ENCODE results near the gene IL3. TPM values are rescaled to one million over a fixed set of nuclear protein-coding genes. Genes with fewer than 3 reads are reported as not detected.

IL3 gene
- total RNA-seq, 1 experiment from 2014 or later = not detected

DNA sequence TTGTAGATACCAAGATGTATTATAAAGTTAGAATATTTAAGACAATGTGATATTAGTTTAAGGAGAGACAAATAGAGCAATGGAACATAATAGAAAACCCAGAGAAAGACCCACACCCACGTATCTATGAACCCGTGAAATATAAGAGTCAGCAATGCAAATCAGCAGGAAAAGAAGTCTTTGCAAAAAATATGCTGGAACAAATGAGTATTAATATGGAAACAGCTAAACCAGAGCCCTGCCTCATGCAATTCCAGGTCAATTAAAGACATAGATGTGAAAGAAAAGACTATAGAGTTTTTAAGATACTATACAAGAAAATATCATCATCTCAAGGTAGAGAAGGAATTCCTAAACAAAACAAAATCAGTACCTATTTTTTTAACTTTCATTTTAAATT is 23.1 kb upstream of the IL3 start:
- Histone ChIP-seq H3K4me1 (ENCODE audit: insufficient read depth, low read length, poor library complexity, severe bottlenecking) (no peaks in the 10 kb centered on the region), H3K36me3 (ENCODE audit: insufficient read depth, low read length, poor library complexity, severe bottlenecking) (no peaks in the 10 kb centered on the region), H3K27me3 (replicated peaks; ENCODE audit: insufficient read depth, low read depth, low read length, poor library complexity) (peaks cover 61% of the 10 kb centered on the region), H3K27ac (ENCODE audit: low read depth, low read length, poor library complexity, severe bottlenecking) (no peak overlapping the region), H3K4me3 (ENCODE audit: low read depth, low read length, poor library complexity, severe bottlenecking) (no peak overlapping the region), H3K9me3 (ENCODE audit: low read depth, low read length, poor library complexity, severe bottlenecking) (no peaks in the 10 kb centered on the region)
- BruUV-seq (replicated peaks) = no TSS peak
- intact Hi-C loops (cut with micrococcal nuclease; ENCODE audit: unreplicated experiment) = no loop called here
- ChIA-PET POLR2A (ENCODE audit: low non-redundant PET) (no interaction called here), CTCF (no interaction called here)
- TF ChIP-seq, protein P1, sequence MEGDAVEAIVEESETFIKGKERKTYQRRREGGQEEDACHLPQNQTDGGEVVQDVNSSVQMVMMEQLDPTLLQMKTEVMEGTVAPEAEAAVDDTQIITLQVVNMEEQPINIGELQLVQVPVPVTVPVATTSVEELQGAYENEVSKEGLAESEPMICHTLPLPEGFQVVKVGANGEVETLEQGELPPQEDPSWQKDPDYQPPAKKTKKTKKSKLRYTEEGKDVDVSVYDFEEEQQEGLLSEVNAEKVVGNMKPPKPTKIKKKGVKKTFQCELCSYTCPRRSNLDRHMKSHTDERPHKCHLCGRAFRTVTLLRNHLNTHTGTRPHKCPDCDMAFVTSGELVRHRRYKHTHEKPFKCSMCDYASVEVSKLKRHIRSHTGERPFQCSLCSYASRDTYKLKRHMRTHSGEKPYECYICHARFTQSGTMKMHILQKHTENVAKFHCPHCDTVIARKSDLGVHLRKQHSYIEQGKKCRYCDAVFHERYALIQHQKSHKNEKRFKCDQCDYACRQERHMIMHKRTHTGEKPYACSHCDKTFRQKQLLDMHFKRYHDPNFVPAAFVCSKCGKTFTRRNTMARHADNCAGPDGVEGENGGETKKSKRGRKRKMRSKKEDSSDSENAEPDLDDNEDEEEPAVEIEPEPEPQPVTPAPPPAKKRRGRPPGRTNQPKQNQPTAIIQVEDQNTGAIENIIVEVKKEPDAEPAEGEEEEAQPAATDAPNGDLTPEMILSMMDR (conservative IDR thresholded peaks at IDR 0.05; ENCODE audit: low read depth, low read length) = no peak
- no peak for TF ChIP-seq EZH2 (IDR thresholded peaks at IDR 0.05; ENCODE audit: borderline replicate concordance, low read depth, low read length, poor library complexity, severe bottlenecking)
- no peak for DNase-seq (ENCODE audit: low spot score)

DNA sequence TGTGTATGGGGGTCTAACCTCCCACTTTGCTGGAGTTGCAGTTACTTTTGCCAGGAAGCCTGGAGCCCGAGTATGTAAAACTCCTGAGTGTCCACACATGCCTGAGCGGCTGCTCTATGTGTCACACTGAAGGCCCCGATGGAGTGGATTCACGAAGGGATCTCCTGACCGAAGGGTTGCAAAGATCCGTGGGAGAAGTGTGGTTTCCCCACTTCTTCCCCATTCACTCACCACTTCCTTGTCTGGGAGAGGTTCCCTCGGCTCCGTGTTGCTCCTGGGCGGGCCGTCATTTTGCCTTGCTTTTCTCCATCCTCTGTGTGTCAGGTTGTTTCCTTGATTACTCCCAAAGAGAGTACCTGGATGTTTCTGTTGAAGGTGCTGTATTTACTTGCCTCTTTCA is 16.2 kb upstream of the IL3 start:
- Histone ChIP-seq H3K9me3 (ENCODE audit: low read depth, low read length, poor library complexity, severe bottlenecking) (no peaks in the 10 kb centered on the region), H3K27ac (ENCODE audit: low read depth, low read length, poor library complexity, severe bottlenecking) (no peak overlapping the region), H3K27me3 (replicated peaks; ENCODE audit: insufficient read depth, low read depth, low read length, poor library complexity) (peaks cover 26% of the 10 kb centered on the region), H3K4me1 (ENCODE audit: insufficient read depth, low read length, poor library complexity, severe bottlenecking) (no peaks in the 10 kb centered on the region), H3K4me3 (ENCODE audit: low read depth, low read length, poor library complexity, severe bottlenecking) (no peak overlapping the region), H3K36me3 (ENCODE audit: insufficient read depth, low read length, poor library complexity, severe bottlenecking) (no peaks in the 10 kb centered on the region)
- TF ChIP-seq, protein P1 (conservative IDR thresholded peaks at IDR 0.05; ENCODE audit: low read depth, low read length) = no peak
- TF ChIP-seq EZH2 (IDR thresholded peaks at IDR 0.05; ENCODE audit: borderline replicate concordance, low read depth, low read length, poor library complexity, severe bottlenecking) = no peak
- BruUV-seq (replicated peaks) = no TSS peak
- ChIA-PET CTCF (no interaction called here), POLR2A (ENCODE audit: low non-redundant PET) (no interaction called here)
- intact Hi-C loops (cut with micrococcal nuclease; ENCODE audit: unreplicated experiment) = no loop called here
- no peak for DNase-seq (ENCODE audit: low spot score)

DNA sequence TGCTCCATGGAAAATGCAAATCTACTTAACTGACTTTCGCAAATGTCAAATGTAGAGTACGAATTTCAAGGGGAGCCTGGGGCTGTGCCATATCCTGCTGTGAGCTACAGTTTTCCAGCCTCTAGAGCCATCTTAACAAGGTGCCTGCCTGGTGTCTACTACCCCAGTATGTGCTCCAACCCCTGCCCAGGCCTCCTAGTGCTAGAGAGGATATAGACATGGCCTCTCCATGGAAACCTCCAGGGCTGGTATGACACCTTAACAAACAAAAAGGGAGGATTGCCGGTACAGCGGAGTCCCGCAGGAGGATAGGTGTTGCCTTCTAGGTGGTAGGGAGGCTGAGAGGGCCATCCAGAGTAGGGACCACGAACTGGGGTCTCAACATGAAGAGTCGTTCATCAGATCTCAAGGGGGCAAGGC is 13.6 kb upstream of the IL3 start:
- CTCF ChIA-PET = no interaction called here
- H3K27me3 ChIP-seq (replicated peaks; ENCODE audit: insufficient read depth, low read depth, low read length, poor library complexity) = peaks cover 11% of the 10 kb centered on the region
- no peak overlapping the region for H3K4me3 ChIP-seq (ENCODE audit: low read depth, low read length, poor library complexity, severe bottlenecking)
- TF ChIP-seq, protein P1 (conservative IDR thresholded peaks at IDR 0.05; ENCODE audit: low read depth, low read length) = no peak
- no peak for TF ChIP-seq EZH2 (IDR thresholded peaks at IDR 0.05; ENCODE audit: borderline replicate concordance, low read depth, low read length, poor library complexity, severe bottlenecking)
- no peak for DNase-seq (ENCODE audit: low spot score)
- H3K36me3 ChIP-seq (ENCODE audit: insufficient read depth, low read length, poor library complexity, severe bottlenecking) = no peaks in the 10 kb centered on the region
- H3K4me1 ChIP-seq (ENCODE audit: insufficient read depth, low read length, poor library complexity, severe bottlenecking) = no peaks in the 10 kb centered on the region
- no peaks in the 10 kb centered on the region for H3K9me3 ChIP-seq (ENCODE audit: low read depth, low read length, poor library complexity, severe bottlenecking)
- H3K27ac ChIP-seq (ENCODE audit: low read depth, low read length, poor library complexity, severe bottlenecking) = no peak overlapping the region
- intact Hi-C loops (cut with micrococcal nuclease; ENCODE audit: unreplicated experiment) = no loop called here
- no TSS peak for BruUV-seq (replicated peaks)
- POLR2A ChIA-PET (ENCODE audit: low non-redundant PET) = no interaction called here

Measured in A673 (cell line).